ENCODE results near the gene MYOZ3. TPM values are rescaled to one million over a fixed set of nuclear protein-coding genes. Genes with fewer than 3 reads are reported as not detected.

Gene MYOZ3
- total RNA-seq, 1 experiment from 2014 or later = not detected

DNA sequence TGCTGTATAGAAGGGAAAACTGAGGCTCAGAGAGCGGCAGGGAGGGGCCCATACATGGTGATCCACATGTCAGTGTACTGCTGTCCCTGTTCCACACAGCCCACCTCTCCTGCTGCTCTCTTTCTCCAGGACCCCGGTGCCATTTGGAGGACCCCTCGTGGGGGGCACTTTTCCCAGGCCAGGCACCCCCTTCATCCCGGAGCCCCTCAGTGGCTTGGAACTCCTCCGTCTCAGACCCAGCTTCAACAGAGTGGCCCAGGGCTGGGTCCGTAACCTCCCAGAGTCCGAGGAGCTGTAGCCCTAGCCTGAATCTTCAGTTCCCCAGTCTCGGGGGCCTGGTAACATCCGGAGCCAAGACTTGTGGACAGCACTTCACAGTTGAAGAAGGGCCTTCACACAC, 15.5 kb downstream of the MYOZ3 start:
- Histone ChIP-seq H3K79me2 (ENCODE audit: low read depth) (no peaks in the 10 kb centered on the region), H3K9me3 (ENCODE audit: insufficient read depth, low read depth) (no peaks in the 10 kb centered on the region), H3K4me3 (no peak overlapping the region), H3K36me3 (ENCODE audit: low read depth) (no peaks in the 10 kb centered on the region), H3K27me3 (ENCODE audit: insufficient read depth, low read depth) (no peaks in the 10 kb centered on the region), H2AFZ (no peak overlapping the region), H3K4me2 (no peak overlapping the region), H3K9me2 (ENCODE audit: insufficient read depth) (no peaks in the 10 kb centered on the region), H3K27ac (no peak overlapping the region), H3K4me1 (replicated peaks; ENCODE audit: insufficient read depth) (no peaks in the 10 kb centered on the region), H3F3A (ENCODE audit: insufficient read depth, low read depth) (no peaks in the 10 kb centered on the region; the same call in 1 of the 2 replicates), H4K20me1 (ENCODE audit: insufficient read depth) (no peaks in the 10 kb centered on the region)
- ChIA-PET CTCF (no interaction called here), POLR2A (ENCODE audit: unreplicated experiment) (no interaction called here)
- DNase-seq = no peak
- intact Hi-C loops (cut with micrococcal nuclease; ENCODE audit: unreplicated experiment) = no loop called here
- no TSS peak for BruUV-seq (replicated peaks)
- TF ChIP-seq EZH2 (IDR thresholded peaks at IDR 0.05; ENCODE audit: low read depth) = no peak
- no peak for TF ChIP-seq CTCF (conservative IDR thresholded peaks at IDR 0.05)

DNA sequence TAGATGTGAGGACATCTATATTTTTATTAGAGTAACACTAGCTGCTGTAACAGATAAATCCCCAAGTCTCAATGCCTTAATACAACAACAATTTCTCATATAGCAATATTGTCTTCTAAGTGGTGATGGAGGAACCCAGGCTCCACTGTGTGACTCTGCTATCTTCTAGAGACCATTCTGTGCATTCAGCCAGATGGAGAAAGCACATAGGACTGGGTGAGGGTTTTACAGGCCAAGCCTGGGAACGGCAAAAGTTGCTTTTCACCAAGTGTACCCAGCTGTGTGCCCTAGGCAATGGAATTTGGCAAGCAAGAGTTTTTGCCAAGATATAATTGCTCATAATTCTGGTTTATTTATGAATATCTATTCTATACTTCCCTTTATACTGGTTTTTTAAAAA, 28.1 kb downstream of the MYOZ3 start:
- Histone ChIP-seq H3K4me3 (no peak overlapping the region), H3K4me1 (replicated peaks; ENCODE audit: insufficient read depth) (no peaks in the 10 kb centered on the region), H3K9me3 (ENCODE audit: insufficient read depth, low read depth) (no peaks in the 10 kb centered on the region), H2AFZ (no peak overlapping the region), H3K9me2 (ENCODE audit: insufficient read depth) (no peaks in the 10 kb centered on the region), H3F3A (ENCODE audit: insufficient read depth, low read depth) (peaks cover 33% of the 10 kb centered on the region; the same call in 1 of the 2 replicates), H3K36me3 (ENCODE audit: low read depth) (peaks cover 27% of the 10 kb centered on the region), H3K79me2 (ENCODE audit: low read depth) (no peaks in the 10 kb centered on the region), H3K4me2 (no peak overlapping the region), H3K27ac (no peak overlapping the region), H3K27me3 (ENCODE audit: insufficient read depth, low read depth) (no peaks in the 10 kb centered on the region), H4K20me1 (ENCODE audit: insufficient read depth) (no peaks in the 10 kb centered on the region)
- CTCF ChIA-PET = no interaction called here
- no peak for DNase-seq
- no peak for TF ChIP-seq EZH2 (IDR thresholded peaks at IDR 0.05; ENCODE audit: low read depth)
- TF ChIP-seq CTCF (conservative IDR thresholded peaks at IDR 0.05) = no peak
- BruUV-seq (replicated peaks) = no TSS peak
- POLR2A ChIA-PET (ENCODE audit: unreplicated experiment) = no interaction called here
- intact Hi-C loops (cut with micrococcal nuclease; ENCODE audit: unreplicated experiment) = no loop called here

GRCh38 chr5:150690760-150691159, 29.7 kb downstream of the MYOZ3 start:
- TF ChIP-seq EZH2 (IDR thresholded peaks at IDR 0.05; ENCODE audit: low read depth) = no peak
- TF ChIP-seq CTCF (conservative IDR thresholded peaks at IDR 0.05) = no peak
- Histone ChIP-seq H3K9me3 (ENCODE audit: insufficient read depth, low read depth) (no peaks in the 10 kb centered on the region), H3K27ac (no peak overlapping the region), H3K27me3 (ENCODE audit: insufficient read depth, low read depth) (no peaks in the 10 kb centered on the region), H3K4me1 (replicated peaks; ENCODE audit: insufficient read depth) (no peaks in the 10 kb centered on the region), H3K79me2 (ENCODE audit: low read depth) (no peaks in the 10 kb centered on the region), H3K4me2 (no peak overlapping the region), H4K20me1 (ENCODE audit: insufficient read depth) (no peaks in the 10 kb centered on the region), H3K36me3 (ENCODE audit: low read depth) (peaks cover 43% of the 10 kb centered on the region), H3K4me3 (no peak overlapping the region), H3F3A (ENCODE audit: insufficient read depth, low read depth) (peaks cover 32% of the 10 kb centered on the region; the same call in 1 of the 2 replicates), H3K9me2 (ENCODE audit: insufficient read depth) (no peaks in the 10 kb centered on the region), H2AFZ (no peak overlapping the region)
- no peak for DNase-seq
- ChIA-PET CTCF (no interaction called here), POLR2A (ENCODE audit: unreplicated experiment) (interaction anchor here (0.6 kb wide), 1 partner anchor 11 kb away, joined by 3 read pairs; no protein-coding TSS in a partner anchor)
- BruUV-seq (replicated peaks) = no TSS peak
- intact Hi-C loops (cut with micrococcal nuclease; ENCODE audit: unreplicated experiment) = no loop called here
